Dermis microvascular lymphatic vessel endothelial cell (primary cell): Measurements from ENCODE around the gene CDK5R1. TPM values are rescaled to one million over a fixed set of nuclear protein-coding genes. Genes with fewer than 3 reads are reported as not detected.
"Not testable (repeated sequence)": the region's sequence is repeated elsewhere in the genome, so short reads cannot be mapped to it uniquely, and the experiment has no call there.

Source experiments
- DNase-seq, 2 donors: peaks; one replicate each; pipeline versions ENCODE4 v3.0.0 to v3.0.0-alpha.2; 2010; ENCODE audit warnings: low read depth in 2 of 2
- total RNA-seq: library from RNA; depleted of rRNA; stranded (reverse); fragments of >200 nt; gene quantifications from 2 replicates; pipeline ENCODE4 v1.2.1, GENCODE V29; 2014

CDK5R1 gene
- 1.3 and 1.6 TPM in 2 replicates for total RNA-seq

- peak in 1 of 2 donors; percentile 76 for DNase-seq
Observed at GRCh38 chr17:32486701-32487472, at the start of gene CDK5R1. TSS of gene CDK5R1 (plus strand) at chr17:32486993. CDS start at chr17:32487621, 628 bp downstream.

- no peak for DNase-seq
Observed at GRCh38 chr17:32440722-32441121, 46.1 kb upstream of the CDK5R1 start.

- DNase-seq, result no peak
Observed at GRCh38 chr17:32441886-32442285, 44.9 kb upstream of the CDK5R1 start.

- no peak for DNase-seq
Observed at GRCh38 chr17:32443827-32444300, 42.9 kb upstream of the CDK5R1 start.

- DNase-seq, result peak; percentile 92 to 97
Observed at GRCh38 chr17:32444301-32445073, 42.3 kb upstream of the CDK5R1 start, which contains the start of gene PSMD11. TSS of gene PSMD11 (plus strand) at chr17:32444510. CDS start at chr17:32444524, 14 bp downstream.

- DNase-seq, result peak in 1 of 2 donors; percentile 81
Observed at GRCh38 chr17:32445074-32445415, 41.7 kb upstream of the CDK5R1 start.

GRCh38 chr17:32445497-32445896, 41.3 kb upstream of the CDK5R1 start:
- DNase-seq, result no peak

- peak in 1 of 2 donors; percentile 41 for DNase-seq
Observed at GRCh38 chr17:32445971-32446370, 40.8 kb upstream of the CDK5R1 start.

GRCh38 chr17:32446949-32447348, 39.8 kb upstream of the CDK5R1 start:
- no peak for DNase-seq

- no peak for DNase-seq
Observed at GRCh38 chr17:32449963-32450362, 36.8 kb upstream of the CDK5R1 start.

GRCh38 chr17:32450379-32450778, 36.4 kb upstream of the CDK5R1 start:
- not testable (repeated sequence) for DNase-seq

GRCh38 chr17:32451879-32452278, 34.9 kb upstream of the CDK5R1 start:
- no peak for DNase-seq

- no peak for DNase-seq
Observed at GRCh38 chr17:32452281-32452680, 34.5 kb upstream of the CDK5R1 start.

GRCh38 chr17:32453370-32453769, 33.4 kb upstream of the CDK5R1 start:
- DNase-seq, result no peak

GRCh38 chr17:32458371-32458770, 28.4 kb upstream of the CDK5R1 start:
- no peak for DNase-seq

- DNase-seq, result no peak
Observed at GRCh38 chr17:32460054-32460453, 26.7 kb upstream of the CDK5R1 start.

GRCh38 chr17:32461498-32461852, 25.3 kb upstream of the CDK5R1 start:
- DNase-seq, result no peak

GRCh38 chr17:32461853-32462617, 24.8 kb upstream of the CDK5R1 start:
- peak; percentile 58 to 78 for DNase-seq

- no peak for DNase-seq
Observed at GRCh38 chr17:32463304-32463703, 23.5 kb upstream of the CDK5R1 start.

GRCh38 chr17:32464374-32464773, 22.4 kb upstream of the CDK5R1 start:
- DNase-seq, result no peak

GRCh38 chr17:32467949-32468348, 18.8 kb upstream of the CDK5R1 start:
- no peak for DNase-seq
